HG03108 (cell line): Measurements from ENCODE around the gene MICAL2.
"Not testable (repeated sequence)": the region's sequence is repeated elsewhere in the genome, so short reads cannot be mapped to it uniquely, and the experiment has no call there.

Source experiments
- ATAC-seq: cut with Tn5 transposase; IDR thresholded peaks from one replicate; pipeline ENCODE4 v1.9.1; 2021; ENCODE audit warnings: moderate library complexity; ENCODE audit not compliant: unreplicated experiment

The MICAL2 gene

DNA sequence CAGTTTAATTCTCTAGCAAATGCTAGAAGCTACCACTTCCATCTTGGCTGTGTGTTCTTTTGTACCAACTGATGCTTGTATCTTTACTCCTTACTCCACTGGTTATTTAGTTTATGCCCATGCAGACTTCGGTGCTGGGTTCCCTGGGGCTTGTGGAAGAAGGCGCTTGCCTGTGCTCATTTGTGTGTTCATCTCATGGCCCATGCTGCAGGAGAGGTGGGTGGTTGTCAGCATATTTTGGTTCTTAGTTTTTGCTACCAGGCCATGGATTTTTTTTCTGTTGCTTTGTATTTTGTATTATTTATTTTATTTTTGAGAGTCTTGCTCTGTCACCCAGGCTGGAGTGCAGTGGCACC, 22.4 kb downstream of the MICAL2 start:
- no peak for ATAC-seq

DNA sequence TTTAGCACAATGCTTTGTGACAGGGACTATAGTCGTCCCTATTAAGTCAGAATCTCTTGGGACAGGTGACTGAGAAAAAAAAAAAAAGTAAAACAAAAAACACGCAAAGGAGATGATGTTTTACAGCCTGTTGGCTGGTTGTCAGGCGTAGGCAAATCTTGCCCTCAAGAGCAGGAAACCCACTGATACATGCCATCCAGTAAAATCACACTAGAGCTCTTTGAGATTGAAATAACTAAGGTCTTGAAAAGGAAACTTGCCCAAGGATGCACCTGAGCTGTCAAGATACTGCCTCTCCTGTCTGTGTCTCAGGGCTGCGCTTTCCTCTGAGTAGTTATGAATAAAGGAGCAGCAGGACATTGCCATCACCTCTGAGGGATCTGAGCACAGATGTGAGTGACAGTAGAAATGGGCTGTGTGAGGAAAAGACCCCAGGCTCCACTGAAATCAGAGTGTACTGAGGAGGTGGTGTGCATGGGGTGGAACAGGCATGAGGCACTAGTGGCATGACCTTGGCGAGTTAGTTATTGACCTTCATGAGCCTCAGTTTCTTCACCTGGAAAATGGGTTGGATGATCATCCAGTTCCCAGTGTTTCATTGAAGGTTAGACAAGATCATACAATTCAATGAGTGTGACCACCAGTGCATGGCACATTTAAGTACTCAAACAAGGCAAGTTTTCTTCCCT, 23.3 kb downstream of the MICAL2 start:
- peak; percentile 64 for ATAC-seq

DNA sequence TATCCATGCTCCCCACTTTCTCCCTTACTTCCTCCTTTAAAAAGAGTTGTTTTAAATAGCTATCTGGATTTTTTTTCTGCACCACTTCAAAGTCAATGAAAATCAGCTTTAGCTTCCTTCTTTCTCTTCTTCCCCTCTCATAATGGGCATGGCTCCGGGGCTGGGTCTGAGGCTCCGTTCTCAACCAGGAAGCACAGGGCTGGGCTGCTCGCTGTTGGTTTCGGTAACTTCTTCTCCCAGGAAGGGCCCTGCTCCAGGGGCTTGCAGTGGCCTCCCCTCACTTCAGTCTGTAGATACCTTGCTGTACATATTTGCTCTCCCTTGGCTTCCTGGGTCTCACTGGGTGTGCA, 23.8 kb downstream of the MICAL2 start:
- no peak for ATAC-seq

DNA sequence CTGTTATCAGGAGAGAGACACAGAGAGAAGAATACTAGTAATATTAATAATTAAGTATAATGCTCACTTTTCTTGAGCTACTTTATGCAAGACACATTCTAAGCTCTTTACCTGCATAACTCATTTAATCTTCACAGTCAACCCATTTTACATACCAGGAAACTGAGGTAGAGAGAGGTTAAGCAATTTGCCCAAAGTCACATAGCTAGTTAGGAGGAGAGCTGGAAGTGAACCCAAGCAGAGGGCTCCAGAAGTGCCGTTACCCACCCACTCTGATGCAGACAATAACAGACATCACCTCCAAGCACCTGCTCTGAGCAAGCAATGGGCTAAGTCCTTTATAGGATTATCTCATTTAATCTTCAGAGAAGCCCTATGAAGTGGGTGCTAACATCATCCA, 24.8 kb downstream of the MICAL2 start:
- ATAC-seq, result no peak

DNA sequence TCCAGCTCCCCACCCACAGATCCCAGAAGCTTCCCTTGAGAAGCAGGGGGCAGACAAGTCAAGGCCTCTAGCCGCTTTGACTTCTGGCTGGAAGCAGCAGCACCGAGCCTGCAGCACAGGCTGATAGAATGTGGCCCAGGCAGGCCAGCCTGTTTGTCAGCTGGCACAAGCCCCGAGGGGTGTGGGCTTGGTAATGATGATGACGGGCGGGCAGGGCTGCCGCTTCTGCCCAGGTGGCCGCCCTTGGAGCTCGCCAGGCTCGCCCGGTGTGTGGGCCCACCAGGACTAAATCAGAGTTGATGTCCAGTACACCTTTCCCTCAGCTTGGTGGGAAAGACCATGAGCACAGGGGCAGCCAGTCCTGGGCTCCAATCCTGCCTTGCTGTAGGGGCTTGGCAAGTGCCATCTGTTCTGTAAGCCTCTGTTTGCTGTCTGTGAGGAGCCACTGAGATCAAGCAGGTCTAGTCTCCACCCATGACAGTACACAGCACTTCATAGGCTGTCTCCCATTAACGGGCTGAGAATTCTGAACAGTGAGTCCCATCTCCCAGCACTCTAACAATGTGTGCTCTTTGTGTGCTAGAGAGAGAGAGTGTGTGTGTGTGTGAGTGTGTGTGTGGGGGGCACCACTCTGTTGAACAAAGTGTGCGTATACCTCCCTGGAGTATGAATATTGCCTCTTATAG, 26.8 kb downstream of the MICAL2 start:
- ATAC-seq, result no peak

DNA sequence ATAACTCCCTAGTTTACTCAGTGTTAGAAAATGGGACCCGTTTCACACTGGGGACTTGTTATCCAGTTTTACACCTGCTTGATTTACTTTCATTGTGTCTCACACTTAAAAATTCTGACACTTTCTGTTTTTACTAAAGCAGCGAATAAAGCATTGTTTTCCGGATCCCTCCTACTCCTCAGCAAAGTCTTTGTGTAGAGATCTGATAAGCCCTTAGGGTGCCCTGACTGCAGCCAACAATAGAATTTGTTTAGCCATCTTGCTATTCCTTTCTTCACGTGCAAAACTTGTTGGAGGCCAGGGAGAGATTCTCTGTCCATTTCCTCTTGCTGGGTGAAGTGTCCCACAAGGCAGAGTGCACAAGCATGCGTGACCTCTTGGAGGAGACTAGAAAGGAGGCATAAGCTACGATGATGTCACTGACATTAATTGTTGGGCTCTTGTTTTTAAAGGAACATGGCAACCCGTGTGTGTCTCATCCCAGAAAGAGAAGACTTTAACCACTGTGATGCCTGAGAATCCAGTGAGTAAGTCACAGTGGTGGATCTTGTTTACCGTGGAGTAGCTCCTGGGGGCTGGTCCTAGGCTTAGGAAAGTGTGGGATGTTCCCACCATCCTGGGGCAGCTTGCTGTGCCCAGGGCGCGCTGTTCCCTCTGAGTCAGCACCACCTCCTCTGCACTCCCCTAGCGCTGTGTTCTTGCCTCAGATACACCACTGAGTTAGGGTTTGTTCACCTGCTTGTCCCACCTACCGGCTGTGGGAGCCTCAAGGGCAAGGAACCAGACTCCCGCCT, 27.7 kb downstream of the MICAL2 start:
- ATAC-seq, result no peak

DNA sequence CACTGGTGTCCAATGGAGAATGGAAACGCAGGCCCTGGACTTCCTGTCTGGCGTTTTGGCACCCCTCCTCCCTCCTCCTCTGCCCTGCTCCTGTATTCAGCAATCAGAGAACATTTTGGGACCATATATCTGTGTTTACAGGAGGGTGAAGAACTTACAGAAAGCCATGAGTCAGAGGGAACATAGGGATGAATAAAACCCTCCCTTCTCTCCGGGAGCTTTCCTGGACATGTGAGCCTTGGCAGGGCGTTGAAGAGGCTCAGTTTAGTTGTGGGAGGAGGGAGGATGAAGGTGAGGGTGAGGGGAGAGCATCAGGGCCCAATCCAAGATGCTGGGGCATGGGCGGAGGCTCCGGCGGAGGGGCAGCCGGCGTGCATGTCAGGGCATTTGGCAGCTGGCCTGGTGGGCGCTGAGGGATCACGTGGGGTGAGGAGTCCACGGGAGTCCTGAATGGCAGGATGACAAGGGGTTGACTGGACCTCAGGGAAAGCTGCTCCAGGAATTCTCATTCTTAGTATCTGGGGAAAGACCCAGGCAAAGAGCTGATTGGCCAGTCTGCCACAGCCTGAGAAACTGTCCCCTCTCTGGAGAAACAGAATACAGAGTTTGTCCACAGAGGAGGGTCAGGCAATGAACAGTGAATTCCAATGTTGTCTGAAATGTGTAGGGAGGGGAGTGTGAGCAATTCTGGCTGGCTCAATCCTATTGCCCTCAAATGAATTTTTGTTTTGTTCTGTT, 28.9 kb downstream of the MICAL2 start:
- ATAC-seq, result no peak

DNA sequence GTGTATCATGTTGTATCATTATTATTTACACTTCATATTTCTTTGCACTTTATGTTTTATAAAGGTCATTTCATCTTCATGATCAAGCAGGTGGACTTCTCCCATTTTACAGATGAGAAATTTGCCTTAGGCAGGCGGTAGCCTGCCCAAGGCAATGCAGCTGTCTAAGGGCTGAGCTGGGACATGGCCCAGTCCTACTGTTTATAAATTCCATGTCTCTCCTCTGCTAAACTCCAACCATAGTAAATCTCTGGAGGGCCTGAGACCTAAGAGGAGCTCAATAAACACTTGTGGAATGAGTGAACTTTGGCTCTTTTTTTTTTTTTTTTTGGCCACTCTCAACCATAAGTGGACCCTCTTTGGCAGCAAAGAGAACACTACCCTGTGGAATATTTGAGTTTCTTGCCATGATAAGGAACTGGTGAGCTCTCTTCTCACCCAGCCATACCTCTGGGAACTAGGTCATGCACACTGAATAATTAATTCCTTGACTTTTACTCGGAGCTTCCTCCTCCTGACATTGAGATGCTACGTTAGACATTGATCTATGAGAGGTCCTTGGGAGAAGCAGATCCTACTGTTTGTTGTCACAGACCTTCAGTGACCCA, 29.9 kb downstream of the MICAL2 start:
- ATAC-seq, result no peak

DNA sequence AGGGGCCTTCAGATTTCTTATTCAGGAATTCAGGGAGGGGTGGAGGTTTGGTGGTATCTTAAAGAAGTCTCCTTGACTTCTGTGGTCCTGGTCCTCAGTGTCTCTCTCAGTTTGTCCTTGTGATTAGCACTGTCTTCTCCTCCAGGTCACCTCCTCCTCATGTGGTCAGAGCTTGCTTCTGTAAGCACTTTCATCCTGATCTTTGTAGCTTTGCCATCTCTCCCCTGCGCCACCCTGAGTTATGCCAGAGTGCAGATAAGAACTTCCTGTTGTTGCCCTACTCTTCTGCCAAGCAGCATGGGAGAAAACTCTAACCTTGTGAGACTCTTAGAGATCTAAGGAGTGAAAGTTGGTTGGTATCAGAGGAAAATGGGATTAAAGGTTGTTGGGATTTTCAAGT, 30.9 kb downstream of the MICAL2 start:
- no peak for ATAC-seq

DNA sequence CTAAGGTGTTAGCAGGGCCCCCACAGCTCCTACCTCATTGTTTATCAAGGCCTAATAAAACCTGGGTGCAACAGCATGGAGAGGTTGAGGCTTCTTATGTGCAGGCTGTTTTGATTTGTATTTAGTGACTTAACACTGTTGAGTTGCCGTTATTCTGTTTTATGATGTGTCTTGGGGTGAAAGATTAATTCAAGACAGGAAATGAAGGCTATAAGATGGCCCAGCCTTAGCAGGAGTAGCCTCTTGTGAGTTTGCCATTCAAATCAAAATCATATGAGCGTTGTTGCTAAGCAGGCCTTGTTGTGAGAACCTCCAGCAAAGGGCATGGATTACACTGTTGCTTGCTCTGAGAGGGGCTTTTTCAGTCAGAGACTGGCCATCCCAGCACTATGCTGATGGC, 31.8 kb downstream of the MICAL2 start:
- ATAC-seq, result no peak

DNA sequence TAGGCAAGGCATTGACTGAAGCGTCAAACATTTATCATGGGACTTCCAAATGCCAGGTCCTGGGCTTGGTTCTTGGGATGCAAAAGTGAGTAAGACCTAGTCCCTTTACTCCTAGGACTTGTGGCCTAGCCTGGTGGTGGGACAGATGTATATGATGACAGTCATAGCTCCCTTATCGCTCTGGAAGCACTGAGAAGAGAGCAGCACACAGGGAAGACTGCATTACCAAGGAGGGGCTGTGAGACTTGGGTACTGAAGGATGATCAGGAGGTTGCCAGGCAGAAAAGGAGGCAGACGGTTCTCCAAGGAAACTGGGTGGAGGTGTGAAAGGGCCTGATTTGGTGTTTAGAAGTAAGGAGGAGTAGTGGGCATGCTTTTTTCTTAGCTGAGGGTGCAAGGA, 32.5 kb downstream of the MICAL2 start:
- ATAC-seq, result no peak

DNA sequence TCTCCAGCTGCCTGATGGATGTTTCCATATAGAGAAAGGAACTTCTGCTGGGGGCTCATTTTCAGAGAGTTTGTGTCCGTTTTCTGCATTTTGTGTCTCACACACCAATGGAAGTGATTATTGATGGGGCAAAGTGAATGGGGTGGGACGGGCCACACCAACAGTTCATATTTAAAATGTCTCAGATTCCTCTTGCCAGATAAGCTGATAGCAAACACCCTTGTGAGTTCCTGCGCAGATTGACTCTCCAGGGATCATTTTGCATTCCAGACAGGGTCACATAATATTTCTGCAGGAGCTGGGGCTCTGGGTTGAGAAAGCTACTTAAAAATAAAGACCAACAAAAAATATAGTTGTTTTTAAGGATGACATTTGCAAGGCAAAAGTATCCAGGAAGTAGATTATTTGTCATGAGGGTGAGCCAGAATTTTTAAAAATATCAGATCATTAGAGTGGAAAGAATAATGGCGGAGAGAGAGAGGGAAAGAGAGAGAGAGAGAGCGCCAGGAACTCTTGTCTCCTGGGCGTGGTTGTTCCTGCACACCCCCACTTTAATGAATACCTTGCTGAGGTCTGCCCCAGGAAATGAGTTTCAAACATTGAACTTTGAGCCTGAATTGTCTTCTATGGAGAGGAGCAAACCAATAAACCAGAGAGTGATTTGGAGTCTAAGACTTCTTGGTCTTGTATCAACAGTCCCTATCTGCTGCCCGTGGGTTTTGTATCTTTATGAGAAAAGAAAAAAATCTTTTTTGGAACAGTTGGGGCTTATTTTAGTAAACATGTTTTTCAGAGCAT, 33.3 kb downstream of the MICAL2 start:
- no peak for ATAC-seq

DNA sequence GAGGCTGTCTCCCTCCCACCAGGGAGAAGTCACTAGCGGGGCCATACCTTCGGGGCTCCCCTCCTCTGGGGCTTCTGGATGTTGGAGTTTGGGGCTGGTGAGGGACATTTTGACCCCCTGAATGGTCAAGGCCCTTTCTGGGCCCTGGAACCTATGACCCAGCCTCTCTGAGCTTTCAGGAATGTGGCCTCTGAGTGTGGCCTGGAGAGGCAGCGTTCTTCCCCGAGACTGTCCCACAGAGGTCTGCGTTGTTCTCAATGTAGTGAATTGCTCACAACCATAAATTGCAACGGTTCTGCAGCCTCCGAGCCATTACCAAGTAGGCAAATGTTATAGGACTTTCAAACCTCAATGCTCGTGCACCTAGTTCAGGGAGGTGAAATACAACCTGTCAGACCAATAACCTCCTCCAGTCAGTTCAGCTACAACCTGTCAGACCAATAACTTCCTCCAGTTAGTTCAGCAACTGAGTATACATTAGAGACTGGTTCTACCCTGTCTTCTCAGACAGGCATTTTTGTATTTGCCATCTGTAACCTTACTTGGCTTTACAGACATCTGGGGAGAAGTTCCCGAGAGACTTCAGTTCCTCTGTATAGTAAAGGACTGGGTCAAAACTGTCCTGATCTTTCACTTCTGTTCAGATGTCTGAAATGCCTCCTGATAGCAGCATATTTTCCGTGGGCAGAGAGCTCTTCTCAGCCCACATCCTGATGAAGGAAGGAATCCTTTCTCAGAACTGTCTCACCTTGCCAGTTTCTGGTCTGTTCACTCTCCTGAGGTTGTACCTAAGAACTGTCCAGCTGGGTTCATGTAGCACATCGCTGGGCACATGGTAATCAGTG, 34.2 kb downstream of the MICAL2 start:
- no peak for ATAC-seq

DNA sequence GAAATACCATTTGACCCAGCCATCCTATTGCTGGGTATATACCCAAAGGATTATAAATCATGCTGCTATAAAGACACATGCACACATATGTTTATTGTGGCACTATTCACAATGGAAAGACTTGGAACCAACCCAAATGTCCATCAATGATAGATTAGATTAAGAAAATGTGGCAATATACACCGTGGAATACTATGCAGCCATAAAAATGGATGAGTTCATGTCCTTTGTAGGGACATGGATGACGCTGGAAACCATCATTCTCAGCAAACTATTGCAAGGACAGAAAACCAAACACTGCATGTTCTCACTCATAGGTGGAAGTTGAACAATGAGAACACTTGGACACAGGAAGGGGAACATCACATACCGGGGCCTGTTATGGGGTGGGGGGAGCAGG, 36.3 kb downstream of the MICAL2 start:
- ATAC-seq, result not testable (repeated sequence)

DNA sequence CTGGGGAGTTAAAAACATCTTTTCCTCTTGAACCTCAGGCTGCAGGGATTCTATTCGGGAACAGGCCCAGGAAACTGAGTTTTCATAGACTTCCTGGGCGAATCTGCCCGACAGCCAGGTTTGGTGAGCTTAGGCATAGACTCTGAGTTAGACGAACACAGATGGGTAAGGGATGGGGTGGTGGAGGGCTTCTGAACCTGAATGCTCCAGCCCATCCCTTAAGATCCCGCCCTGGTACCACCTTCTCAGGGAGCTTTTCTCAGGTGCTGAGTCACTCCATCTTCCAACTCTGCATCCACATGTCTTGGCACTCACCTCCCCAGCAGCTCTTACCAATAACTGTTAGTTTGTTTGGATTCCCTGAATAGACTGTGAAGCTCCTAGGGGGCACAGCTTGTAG, 37.4 kb downstream of the MICAL2 start:
- ATAC-seq, result no peak

DNA sequence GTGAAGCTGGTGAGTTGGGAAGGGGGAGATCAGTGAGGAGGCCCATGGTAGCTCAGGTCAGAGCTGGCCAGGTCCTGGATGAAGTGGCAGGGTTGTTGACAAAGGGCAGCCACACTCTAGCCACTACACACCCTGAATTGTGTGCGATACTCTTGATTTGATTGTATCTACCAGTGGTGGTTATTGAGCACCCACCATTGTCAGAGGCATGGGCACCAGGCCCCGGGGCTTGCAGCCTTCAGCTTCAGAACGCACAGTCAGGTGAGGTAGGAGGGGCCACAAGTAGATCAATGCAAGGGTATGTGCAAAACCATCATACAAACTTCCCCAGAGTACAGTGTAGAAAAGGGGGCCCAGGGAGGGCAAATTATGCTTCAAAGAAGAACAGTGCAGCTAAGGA, 38.1 kb downstream of the MICAL2 start:
- ATAC-seq, result no peak

DNA sequence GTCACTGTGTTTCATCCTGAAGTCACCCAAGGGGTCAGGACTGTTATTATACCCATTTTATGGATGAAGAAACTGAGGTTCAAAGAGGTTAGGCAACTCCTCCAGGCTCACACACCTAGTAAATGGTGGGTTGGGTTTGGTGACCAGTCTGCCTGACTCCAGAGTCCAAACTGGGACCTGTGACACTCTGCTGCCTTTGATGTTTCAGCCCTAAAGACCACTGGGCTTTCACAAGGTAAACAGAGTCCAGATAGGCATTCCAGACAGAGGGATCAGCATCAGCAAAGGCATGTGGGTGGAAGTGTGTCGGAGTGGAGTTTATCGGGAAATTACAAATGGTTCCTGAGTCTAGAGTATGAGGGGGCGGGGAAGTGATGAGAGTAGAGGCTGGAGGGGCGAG, 38.5 kb downstream of the MICAL2 start:
- no peak for ATAC-seq

DNA sequence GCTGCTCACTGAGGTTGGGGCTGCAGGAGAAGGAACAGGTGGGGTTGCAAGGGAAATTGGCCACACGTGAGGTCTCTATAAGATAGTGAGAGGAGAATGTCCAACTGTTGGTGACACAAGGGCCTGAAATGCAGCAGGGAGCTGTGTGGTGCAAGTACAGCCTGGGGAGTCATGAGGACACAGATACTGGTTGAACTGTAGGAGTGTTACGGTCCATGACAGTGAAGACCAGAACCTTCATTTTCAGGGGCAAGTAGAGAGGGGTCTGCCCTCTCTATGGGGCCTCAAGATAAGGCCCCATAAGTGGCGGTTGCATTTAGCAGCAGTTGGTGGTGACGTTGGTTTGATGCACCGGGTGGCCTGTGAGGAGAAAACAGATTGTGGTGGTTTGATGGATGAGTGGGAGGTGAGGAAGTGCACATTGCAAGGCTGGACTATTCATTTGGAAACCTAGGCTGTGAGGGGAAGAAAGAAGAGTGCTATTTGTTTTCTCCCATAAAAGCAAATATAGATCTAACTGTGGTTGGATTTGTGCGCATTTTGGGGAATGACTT, 39.4 kb downstream of the MICAL2 start:
- ATAC-seq, result no peak

DNA sequence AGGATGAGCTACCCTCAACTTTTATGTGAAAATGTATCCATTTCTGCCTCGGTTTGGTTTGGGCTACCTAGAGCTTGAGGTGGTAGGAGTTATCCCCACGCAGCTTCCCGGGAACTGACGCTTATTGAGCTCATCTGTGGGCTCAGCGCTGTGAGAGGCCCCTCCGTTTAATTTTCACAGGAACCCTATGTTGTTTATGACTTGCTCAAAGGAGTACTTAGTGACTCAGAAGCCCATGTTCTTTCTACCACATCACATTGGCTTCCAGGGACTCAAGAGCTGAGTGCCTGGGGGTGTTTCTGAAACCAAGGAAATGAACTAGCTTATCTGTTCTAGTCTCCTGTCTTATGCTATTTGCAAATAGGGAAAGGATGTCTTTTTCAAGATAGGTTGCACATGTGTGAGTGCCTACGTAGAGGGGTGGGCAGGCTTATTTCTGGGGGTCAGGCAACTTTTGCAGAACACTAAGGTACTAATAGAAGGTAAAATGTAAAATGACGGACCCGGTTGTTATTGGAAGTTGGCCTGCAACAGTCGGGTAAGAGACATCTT, 40.5 kb downstream of the MICAL2 start:
- ATAC-seq, result no peak
